Mesothelial cell of epicardium (in vitro differentiated cells): ENCODE data around the gene CRISPLD2. TPM values are rescaled to one million over a fixed set of nuclear protein-coding genes. Genes with fewer than 3 reads are reported as not detected.

Experiments used
- DNase-seq, 2 experiments: peaks; one replicate each; pipeline ENCODE4 v3.0.0; 2021; ENCODE audit warnings: low spot score in 2 of 2; ENCODE audit not compliant: unreplicated experiment in 2 of 2
- H3K27ac Mint-ChIP-seq: 2 replicates; pipeline ENCODE4 v1.8.0; 2021; ENCODE audit warnings: mixed read lengths
- H3K27me3 Mint-ChIP-seq: 2 replicates; pipeline ENCODE4 v1.8.0; 2021; ENCODE audit warnings: low read depth, mixed read lengths
- H3K36me3 Mint-ChIP-seq: 2 replicates; pipeline ENCODE4 v1.8.0; 2021; ENCODE audit warnings: mixed read lengths
- H3K4me1 Mint-ChIP-seq: 2 replicates; pipeline ENCODE4 v1.8.0; 2021; ENCODE audit warnings: mixed read lengths
- H3K4me3 Mint-ChIP-seq: 2 replicates; pipeline ENCODE4 v1.8.0; 2021; ENCODE audit warnings: mild to moderate bottlenecking, moderate library complexity, mixed read lengths
- H3K9me3 Mint-ChIP-seq: 2 replicates; pipeline ENCODE4 v1.8.0; 2021; ENCODE audit warnings: mixed read lengths
- CTCF ChIP-seq: fragments of 200-600 bp; sonication (generic); IDR thresholded peaks from one replicate; pipeline ENCODE4 v1.5.0; 2021; ENCODE audit warnings: antibody characterized with exemption; ENCODE audit not compliant: unreplicated experiment
- total RNA-seq: library from RNA; stranded (reverse); gene quantifications from 3 replicates; pipeline ENCODE4 v1.2.1, GENCODE V29; 2021

Gene CRISPLD2
- total RNA-seq, 1 donor from 2014 or later = 80.1 TPM

- TF ChIP-seq CTCF = peak; percentile 75
- H3K36me3 Mint-ChIP-seq = no peaks in the 10 kb centered on the region
- no peaks in the 10 kb centered on the region for H3K27me3 Mint-ChIP-seq
- peaks cover 21% of the 10 kb centered on the region for H3K4me1 Mint-ChIP-seq
- peak in 1 of 2 experiments; percentile 51 for DNase-seq
- H3K4me3 Mint-ChIP-seq = no peak overlapping the region
- H3K9me3 Mint-ChIP-seq = no peaks in the 10 kb centered on the region
- no peak overlapping the region for H3K27ac Mint-ChIP-seq
Measured at GRCh38 chr16:84925092-84925772, 105.4 kb downstream of the CRISPLD2 start.

- Mint-ChIP-seq H3K4me1 (peaks cover 15% of the 10 kb centered on the region), H3K36me3 (no peaks in the 10 kb centered on the region), H3K27ac (no peak overlapping the region), H3K9me3 (no peaks in the 10 kb centered on the region), H3K27me3 (no peaks in the 10 kb centered on the region), H3K4me3 (no peak overlapping the region)
- no peak for DNase-seq
- TF ChIP-seq CTCF = no peak
Measured at GRCh38 chr16:84925773-84926372, 106.1 kb downstream of the CRISPLD2 start.

DNA sequence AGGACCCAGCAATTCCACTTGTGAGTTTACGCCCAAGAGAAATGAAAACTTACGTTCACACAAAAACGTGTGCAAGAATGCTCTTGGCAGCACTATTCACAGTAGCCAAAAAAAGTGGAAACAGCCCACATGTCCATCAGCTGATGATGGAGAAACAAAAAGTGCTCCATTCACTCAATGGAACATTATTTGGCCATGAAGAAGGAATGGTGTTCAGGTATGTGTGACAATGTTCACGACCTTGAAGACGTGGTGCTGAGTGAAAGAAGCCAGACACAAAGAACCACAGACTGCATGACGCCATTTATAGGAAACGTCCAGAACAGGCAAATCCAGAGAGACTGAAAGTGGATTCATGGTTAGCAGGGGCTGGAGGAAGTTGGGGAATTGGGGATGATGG lies 106.7 kb downstream of the CRISPLD2 start:
- no peak for DNase-seq
- no peak for TF ChIP-seq CTCF
- no peaks in the 10 kb centered on the region for H3K36me3 Mint-ChIP-seq
- H3K27me3 Mint-ChIP-seq = no peaks in the 10 kb centered on the region
- H3K4me3 Mint-ChIP-seq = no peak overlapping the region
- H3K27ac Mint-ChIP-seq = no peak overlapping the region
- peaks cover 15% of the 10 kb centered on the region for H3K4me1 Mint-ChIP-seq
- no peaks in the 10 kb centered on the region for H3K9me3 Mint-ChIP-seq

GRCh38 chr16:84927621-84928591 lies 108.1 kb downstream of the CRISPLD2 start:
- Mint-ChIP-seq H3K4me1 (peaks cover 15% of the 10 kb centered on the region), H3K9me3 (no peaks in the 10 kb centered on the region), H3K27me3 (no peaks in the 10 kb centered on the region), H3K36me3 (no peaks in the 10 kb centered on the region), H3K4me3 (no peak overlapping the region), H3K27ac (no peak overlapping the region)
- no peak for DNase-seq
- TF ChIP-seq CTCF = no peak

DNA sequence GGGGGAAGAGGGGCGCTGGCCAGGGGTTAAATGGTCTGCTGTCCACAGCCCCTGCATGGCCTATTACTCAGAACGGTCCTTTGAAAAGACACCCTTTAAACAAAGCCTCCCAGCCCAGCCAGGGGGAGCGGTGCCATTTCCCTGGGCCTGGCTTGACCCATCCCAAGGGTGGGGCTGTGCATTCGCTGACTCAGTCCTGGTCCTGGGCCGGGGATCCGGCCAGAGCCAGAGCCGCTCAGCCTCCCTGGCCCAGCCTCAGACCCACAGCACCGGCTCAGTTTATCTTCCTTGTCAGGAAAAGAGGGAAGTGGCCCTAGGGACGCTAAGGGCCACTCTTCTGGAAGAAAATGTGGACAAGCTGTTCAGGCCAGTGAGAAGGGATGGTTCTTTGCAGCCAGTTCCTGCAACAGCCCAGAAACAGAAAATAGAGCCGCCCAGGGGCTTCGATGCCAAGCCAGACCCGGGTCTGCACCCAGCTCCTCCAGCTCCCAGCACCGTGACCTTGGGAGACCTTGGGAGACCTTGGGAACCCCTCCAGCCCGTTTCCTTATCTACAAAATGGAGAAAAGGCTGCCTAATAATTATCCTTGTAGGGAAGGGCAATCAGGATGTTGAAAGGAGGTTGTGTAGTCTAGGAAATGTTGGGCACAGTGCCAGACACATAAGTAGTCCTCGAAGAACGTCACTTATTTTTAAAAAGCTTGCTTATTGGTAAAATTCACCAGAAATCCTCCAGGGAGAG lies 109.1 kb downstream of the CRISPLD2 start:
- Mint-ChIP-seq H3K27ac (peak overlapping the region; percentile 58), H3K4me1 (peaks cover 15% of the 10 kb centered on the region), H3K27me3 (no peaks in the 10 kb centered on the region), H3K4me3 (no peak overlapping the region), H3K36me3 (no peaks in the 10 kb centered on the region), H3K9me3 (no peaks in the 10 kb centered on the region)
- TF ChIP-seq CTCF = no peak
- DNase-seq = no peak
